ENCODE measurements around the gene SLFN5.

The SLFN5 gene

DNA sequence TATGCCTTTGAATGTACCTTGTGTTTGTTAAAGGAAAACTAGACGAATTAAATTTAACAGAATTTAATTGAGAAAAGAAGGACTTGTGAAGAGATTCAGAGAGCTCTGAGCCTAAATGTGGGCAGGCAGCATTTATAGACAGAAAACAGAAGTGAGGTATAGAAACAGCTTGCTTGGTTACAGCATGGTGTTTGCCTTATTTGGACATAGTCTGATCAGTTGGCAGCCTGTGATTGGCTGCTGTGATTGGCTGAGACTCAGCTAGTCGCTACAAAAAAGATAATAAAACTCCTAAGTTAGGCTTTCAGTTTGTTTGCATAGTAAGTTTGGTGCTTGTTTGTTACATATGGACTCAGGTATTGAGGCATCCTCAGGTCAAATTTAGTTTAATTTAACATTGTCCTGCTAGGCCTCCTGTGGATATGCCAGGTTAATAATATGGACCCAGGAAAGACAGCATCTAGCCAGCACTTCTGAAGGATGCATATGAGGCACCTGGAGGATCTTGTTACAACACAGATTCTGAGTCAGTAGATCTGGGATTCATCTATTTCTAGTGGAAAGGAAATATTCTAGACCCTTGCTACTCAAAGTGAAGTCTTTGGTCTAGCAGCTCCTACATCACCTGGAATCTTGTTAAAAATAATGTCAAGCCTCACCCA lies 43.4 kb downstream of the SLFN5 start:
- no peaks in the 10 kb centered on the region for H3K27me3 ChIP-seq (replicated peaks; ENCODE audit: control insufficient read depth, insufficient read depth, low read length, poor library complexity, severe bottlenecking)
- H3K9me3 ChIP-seq (ENCODE audit: control insufficient read depth, low read length) = no peaks in the 10 kb centered on the region
- H3K36me3 ChIP-seq (ENCODE audit: control insufficient read depth, insufficient read depth, low read length) = no peaks in the 10 kb centered on the region
- peaks cover 3% of the 10 kb centered on the region for H3K4me1 ChIP-seq (ENCODE audit: control insufficient read depth, insufficient read depth, low read length, poor library complexity, severe bottlenecking)
- H3K27ac ChIP-seq (ENCODE audit: insufficient read depth, low read length, poor library complexity, severe bottlenecking) = peak overlapping the region; percentile 25
- H3K4me3 ChIP-seq (ENCODE audit: insufficient read depth, low read depth, low read length, poor library complexity, severe bottlenecking) = no peak overlapping the region
- no peak for DNase-seq

DNA sequence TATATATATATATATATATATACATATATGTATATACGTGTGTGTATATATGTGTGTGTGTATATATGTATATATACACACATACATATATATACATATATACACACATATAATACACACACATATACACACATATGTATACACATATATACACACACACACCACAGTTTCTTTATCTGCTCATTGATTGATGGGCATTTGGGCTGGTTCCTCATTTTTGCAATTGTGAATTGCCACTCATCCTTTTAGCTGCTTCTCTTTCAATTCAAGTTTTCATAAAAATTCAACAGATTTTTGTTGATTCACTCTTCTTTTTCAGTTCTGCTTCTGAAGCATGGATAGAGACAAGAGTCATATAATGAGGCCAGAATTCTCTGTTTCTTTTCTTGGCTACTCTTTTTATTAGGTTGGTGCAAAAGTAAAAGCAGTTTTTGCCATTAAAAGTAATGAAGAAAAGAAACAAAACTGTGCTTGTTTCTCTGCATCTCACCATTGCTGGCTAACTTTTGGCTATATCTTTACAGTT lies 44.5 kb downstream of the SLFN5 start:
- Histone ChIP-seq H3K9me3 (ENCODE audit: control insufficient read depth, low read length) (no peaks in the 10 kb centered on the region), H3K4me3 (ENCODE audit: insufficient read depth, low read depth, low read length, poor library complexity, severe bottlenecking) (no peak overlapping the region), H3K4me1 (ENCODE audit: control insufficient read depth, insufficient read depth, low read length, poor library complexity, severe bottlenecking) (peaks cover 3% of the 10 kb centered on the region), H3K27ac (ENCODE audit: insufficient read depth, low read length, poor library complexity, severe bottlenecking) (no peak overlapping the region), H3K36me3 (ENCODE audit: control insufficient read depth, insufficient read depth, low read length) (no peaks in the 10 kb centered on the region), H3K27me3 (replicated peaks; ENCODE audit: control insufficient read depth, insufficient read depth, low read length, poor library complexity, severe bottlenecking) (no peaks in the 10 kb centered on the region)
- no peak for DNase-seq

- H3K4me3 ChIP-seq (ENCODE audit: insufficient read depth, low read depth, low read length, poor library complexity, severe bottlenecking) = no peak overlapping the region
- no peaks in the 10 kb centered on the region for H3K27me3 ChIP-seq (replicated peaks; ENCODE audit: control insufficient read depth, insufficient read depth, low read length, poor library complexity, severe bottlenecking)
- H3K4me1 ChIP-seq (ENCODE audit: control insufficient read depth, insufficient read depth, low read length, poor library complexity, severe bottlenecking) = peaks cover 3% of the 10 kb centered on the region
- H3K36me3 ChIP-seq (ENCODE audit: control insufficient read depth, insufficient read depth, low read length) = no peaks in the 10 kb centered on the region
- no peak for DNase-seq
- H3K9me3 ChIP-seq (ENCODE audit: control insufficient read depth, low read length) = no peaks in the 10 kb centered on the region
- no peak overlapping the region for H3K27ac ChIP-seq (ENCODE audit: insufficient read depth, low read length, poor library complexity, severe bottlenecking)
These were observed 46.4 kb downstream of the SLFN5 start for GRCh38 chr17:35289222-35289621.

DNA sequence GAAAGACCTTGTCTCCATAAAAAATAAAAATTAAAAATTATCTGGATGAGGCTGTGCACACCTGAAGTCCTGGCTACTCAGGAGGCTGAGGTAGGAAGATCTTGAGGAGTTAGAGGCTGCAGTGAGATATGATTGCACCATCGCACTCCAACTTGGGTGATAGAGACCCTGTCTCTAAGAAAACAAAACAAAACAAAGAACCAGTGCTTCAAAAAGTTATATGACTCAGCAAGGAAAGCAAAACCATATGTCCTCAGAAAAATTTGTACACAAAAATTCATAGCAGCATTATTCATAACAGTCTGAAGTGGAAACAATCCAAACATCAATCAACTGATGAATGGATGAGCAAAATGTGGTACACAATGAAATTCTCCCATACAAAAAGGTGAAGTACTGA lies 48.9 kb downstream of the SLFN5 start:
- Histone ChIP-seq H3K4me3 (ENCODE audit: insufficient read depth, low read depth, low read length, poor library complexity, severe bottlenecking) (no peak overlapping the region), H3K27me3 (replicated peaks; ENCODE audit: control insufficient read depth, insufficient read depth, low read length, poor library complexity, severe bottlenecking) (no peaks in the 10 kb centered on the region), H3K9me3 (ENCODE audit: control insufficient read depth, low read length) (no peaks in the 10 kb centered on the region), H3K27ac (ENCODE audit: insufficient read depth, low read length, poor library complexity, severe bottlenecking) (no peak overlapping the region), H3K36me3 (ENCODE audit: control insufficient read depth, insufficient read depth, low read length) (no peaks in the 10 kb centered on the region), H3K4me1 (ENCODE audit: control insufficient read depth, insufficient read depth, low read length, poor library complexity, severe bottlenecking) (no peaks in the 10 kb centered on the region)
- DNase-seq = no peak

DNA sequence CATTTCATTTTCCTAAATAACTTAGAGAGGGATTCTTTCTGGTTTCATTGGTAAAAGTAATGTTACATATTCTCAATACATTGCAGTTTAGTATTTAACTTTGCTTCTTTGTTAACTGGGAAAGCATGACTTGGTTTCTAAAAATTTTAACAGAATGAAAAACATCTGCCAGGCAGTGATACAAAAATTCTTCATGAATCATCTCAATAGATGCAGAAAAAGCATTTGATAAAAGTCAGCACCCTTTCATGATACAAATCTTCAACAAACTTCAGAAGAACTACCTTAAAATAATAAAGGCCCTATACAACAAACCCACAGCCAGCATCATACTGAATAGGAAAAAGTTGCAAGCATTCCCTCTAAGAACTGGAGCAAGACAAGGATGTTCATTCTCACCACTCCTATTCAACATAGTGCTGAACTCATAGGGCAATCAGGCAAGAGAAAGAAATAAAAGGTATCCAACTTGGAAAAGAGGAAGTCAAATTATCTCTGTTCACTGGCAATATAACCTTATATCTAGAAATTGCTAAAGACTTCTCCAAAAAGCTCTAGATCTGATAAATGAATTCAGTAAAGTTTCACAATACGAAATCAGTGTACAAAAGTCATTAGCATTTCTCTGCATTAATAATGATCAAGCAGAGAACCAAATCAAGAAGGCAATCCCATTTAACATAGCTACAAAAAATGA lies 50.4 kb downstream of the SLFN5 start:
- Histone ChIP-seq H3K27ac (ENCODE audit: insufficient read depth, low read length, poor library complexity, severe bottlenecking) (no peak overlapping the region), H3K36me3 (ENCODE audit: control insufficient read depth, insufficient read depth, low read length) (no peaks in the 10 kb centered on the region), H3K4me3 (ENCODE audit: insufficient read depth, low read depth, low read length, poor library complexity, severe bottlenecking) (no peak overlapping the region), H3K9me3 (ENCODE audit: control insufficient read depth, low read length) (no peaks in the 10 kb centered on the region), H3K4me1 (ENCODE audit: control insufficient read depth, insufficient read depth, low read length, poor library complexity, severe bottlenecking) (no peaks in the 10 kb centered on the region), H3K27me3 (replicated peaks; ENCODE audit: control insufficient read depth, insufficient read depth, low read length, poor library complexity, severe bottlenecking) (no peaks in the 10 kb centered on the region)
- DNase-seq = no peak

- Histone ChIP-seq H3K9me3 (ENCODE audit: control insufficient read depth, low read length) (no peaks in the 10 kb centered on the region), H3K27ac (ENCODE audit: insufficient read depth, low read length, poor library complexity, severe bottlenecking) (no peak overlapping the region), H3K4me3 (ENCODE audit: insufficient read depth, low read depth, low read length, poor library complexity, severe bottlenecking) (no peak overlapping the region), H3K4me1 (ENCODE audit: control insufficient read depth, insufficient read depth, low read length, poor library complexity, severe bottlenecking) (no peaks in the 10 kb centered on the region), H3K27me3 (replicated peaks; ENCODE audit: control insufficient read depth, insufficient read depth, low read length, poor library complexity, severe bottlenecking) (no peaks in the 10 kb centered on the region), H3K36me3 (ENCODE audit: control insufficient read depth, insufficient read depth, low read length) (no peaks in the 10 kb centered on the region)
- no peak for DNase-seq
These were observed 51.9 kb downstream of the SLFN5 start for GRCh38 chr17:35294756-35295155.

GRCh38 chr17:35295686-35296085 lies 52.8 kb downstream of the SLFN5 start:
- no peak for DNase-seq
- no peak overlapping the region for H3K4me3 ChIP-seq (ENCODE audit: insufficient read depth, low read depth, low read length, poor library complexity, severe bottlenecking)

GRCh38 chr17:35297666-35298065 lies 54.8 kb downstream of the SLFN5 start:
- Histone ChIP-seq H3K36me3 (ENCODE audit: control insufficient read depth, insufficient read depth, low read length) (no peaks in the 10 kb centered on the region), H3K27ac (ENCODE audit: insufficient read depth, low read length, poor library complexity, severe bottlenecking) (no peak overlapping the region), H3K4me1 (ENCODE audit: control insufficient read depth, insufficient read depth, low read length, poor library complexity, severe bottlenecking) (no peaks in the 10 kb centered on the region), H3K4me3 (ENCODE audit: insufficient read depth, low read depth, low read length, poor library complexity, severe bottlenecking) (no peak overlapping the region), H3K9me3 (ENCODE audit: control insufficient read depth, low read length) (no peaks in the 10 kb centered on the region), H3K27me3 (replicated peaks; ENCODE audit: control insufficient read depth, insufficient read depth, low read length, poor library complexity, severe bottlenecking) (no peaks in the 10 kb centered on the region)
- DNase-seq = no peak

More at GRCh38 chr17:35295686-35296085, 52.8 kb downstream of the SLFN5 start:
- H3K4me1 ChIP-seq (ENCODE audit: control insufficient read depth, insufficient read depth, low read length, poor library complexity, severe bottlenecking) = no peaks in the 10 kb centered on the region
- H3K27ac ChIP-seq (ENCODE audit: insufficient read depth, low read length, poor library complexity, severe bottlenecking) = no peak overlapping the region
- H3K36me3 ChIP-seq (ENCODE audit: control insufficient read depth, insufficient read depth, low read length) = no peaks in the 10 kb centered on the region
- no peaks in the 10 kb centered on the region for H3K9me3 ChIP-seq (ENCODE audit: control insufficient read depth, low read length)
- H3K27me3 ChIP-seq (replicated peaks; ENCODE audit: control insufficient read depth, insufficient read depth, low read length, poor library complexity, severe bottlenecking) = no peaks in the 10 kb centered on the region

DNA sequence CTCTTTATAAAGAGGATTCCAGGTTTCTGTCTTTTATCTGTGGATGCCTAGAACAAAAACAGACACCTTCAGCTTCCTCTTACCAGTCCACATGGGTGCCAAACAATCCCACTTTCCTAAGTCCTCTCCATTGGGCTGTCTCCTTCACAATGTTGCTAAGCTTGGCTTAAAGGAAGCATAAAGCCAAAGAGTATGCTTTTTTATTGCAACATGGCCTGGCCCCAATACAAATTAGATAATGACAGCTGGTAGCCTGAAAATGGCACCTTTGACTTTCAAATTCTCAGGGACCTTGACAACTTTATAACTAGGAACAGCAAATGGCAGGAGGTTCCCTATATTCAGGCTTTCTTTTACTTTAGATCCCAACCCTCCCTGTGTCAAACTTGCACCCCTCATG lies 55.8 kb downstream of the SLFN5 start:
- Histone ChIP-seq H3K36me3 (ENCODE audit: control insufficient read depth, insufficient read depth, low read length) (no peaks in the 10 kb centered on the region), H3K4me1 (ENCODE audit: control insufficient read depth, insufficient read depth, low read length, poor library complexity, severe bottlenecking) (no peaks in the 10 kb centered on the region), H3K4me3 (ENCODE audit: insufficient read depth, low read depth, low read length, poor library complexity, severe bottlenecking) (no peak overlapping the region), H3K27me3 (replicated peaks; ENCODE audit: control insufficient read depth, insufficient read depth, low read length, poor library complexity, severe bottlenecking) (no peaks in the 10 kb centered on the region), H3K27ac (ENCODE audit: insufficient read depth, low read length, poor library complexity, severe bottlenecking) (no peak overlapping the region), H3K9me3 (ENCODE audit: control insufficient read depth, low read length) (no peaks in the 10 kb centered on the region)
- DNase-seq = no peak

DNA sequence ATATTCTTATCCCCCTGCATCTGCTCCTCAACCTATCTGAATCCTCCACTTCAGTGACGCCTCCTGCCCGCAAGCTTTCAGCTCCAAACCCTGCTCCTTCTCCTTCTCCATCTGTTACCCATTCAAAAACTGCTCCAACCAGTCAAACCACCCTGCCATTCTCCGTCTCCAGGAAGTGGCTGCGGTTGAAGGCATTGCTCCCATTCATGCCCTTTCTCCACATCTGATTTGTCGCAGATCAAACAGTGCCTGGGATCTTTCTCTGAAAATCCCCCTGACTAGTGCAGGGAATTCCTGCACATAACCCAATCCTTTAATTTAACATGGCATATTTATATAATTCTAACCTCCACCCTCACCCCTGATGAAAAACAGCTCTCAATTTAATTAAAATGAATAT lies 56.3 kb downstream of the SLFN5 start:
- Histone ChIP-seq H3K4me3 (ENCODE audit: insufficient read depth, low read depth, low read length, poor library complexity, severe bottlenecking) (no peak overlapping the region), H3K27me3 (replicated peaks; ENCODE audit: control insufficient read depth, insufficient read depth, low read length, poor library complexity, severe bottlenecking) (no peaks in the 10 kb centered on the region), H3K4me1 (ENCODE audit: control insufficient read depth, insufficient read depth, low read length, poor library complexity, severe bottlenecking) (no peaks in the 10 kb centered on the region), H3K36me3 (ENCODE audit: control insufficient read depth, insufficient read depth, low read length) (no peaks in the 10 kb centered on the region), H3K27ac (ENCODE audit: insufficient read depth, low read length, poor library complexity, severe bottlenecking) (no peak overlapping the region), H3K9me3 (ENCODE audit: control insufficient read depth, low read length) (no peaks in the 10 kb centered on the region)
- no peak for DNase-seq

Measured in effector memory CD4-positive, alpha-beta T cell (primary cell).